ENCODE measurements around the gene RALY.

RALY gene

GRCh38 chr20:34111702-34112599 is 118.2 kb downstream of the RALY start, which contains the start of gene EIF2S2:
EIF2S2 (minus strand) TSS chr20:34112243; CDS start chr20:34112110, 133 bp downstream.
- no peak for TF ChIP-seq CTCF (conservative IDR thresholded peaks at IDR 0.05; ENCODE audit: control insufficient read depth, insufficient read depth, low read depth, low read length)
- H3K4me3 ChIP-seq (ENCODE audit: control insufficient read depth, low read depth, low read length): peak within 1 kb of the TSS; percentile 95
- DNase-seq (ENCODE audit: low read depth): peak; percentile 98

- peak overlapping the region; percentile 95 for H3K4me3 ChIP-seq (ENCODE audit: control insufficient read depth, low read depth, low read length)
- no peak for TF ChIP-seq CTCF (conservative IDR thresholded peaks at IDR 0.05; ENCODE audit: control insufficient read depth, insufficient read depth, low read depth, low read length)
- peak; percentile 40 for DNase-seq (ENCODE audit: low read depth)
Measured at GRCh38 chr20:34112600-34113101, 118.9 kb downstream of the RALY start.

- no peak for TF ChIP-seq CTCF (conservative IDR thresholded peaks at IDR 0.05; ENCODE audit: control insufficient read depth, insufficient read depth, low read depth, low read length)
- no peak for DNase-seq (ENCODE audit: low read depth)
- no peak overlapping the region for H3K4me3 ChIP-seq (ENCODE audit: control insufficient read depth, low read depth, low read length)
Measured at GRCh38 chr20:34114809-34115208, 121.1 kb downstream of the RALY start.

GRCh38 chr20:34115232-34115631 is 121.5 kb downstream of the RALY start:
- no peak for DNase-seq (ENCODE audit: low read depth)
- TF ChIP-seq CTCF (conservative IDR thresholded peaks at IDR 0.05; ENCODE audit: control insufficient read depth, insufficient read depth, low read depth, low read length): no peak
- H3K4me3 ChIP-seq (ENCODE audit: control insufficient read depth, low read depth, low read length): no peak overlapping the region

GRCh38 chr20:34120213-34120612 is 126.5 kb downstream of the RALY start:
- no peak overlapping the region for H3K4me3 ChIP-seq (ENCODE audit: control insufficient read depth, low read depth, low read length)
- no peak for DNase-seq (ENCODE audit: low read depth)
- no peak for TF ChIP-seq CTCF (conservative IDR thresholded peaks at IDR 0.05; ENCODE audit: control insufficient read depth, insufficient read depth, low read depth, low read length)

GRCh38 chr20:34122274-34122980 is 128.7 kb downstream of the RALY start:
- DNase-seq (ENCODE audit: low read depth): no peak
- TF ChIP-seq CTCF (conservative IDR thresholded peaks at IDR 0.05; ENCODE audit: control insufficient read depth, insufficient read depth, low read depth, low read length): no peak
- H3K4me3 ChIP-seq (ENCODE audit: control insufficient read depth, low read depth, low read length): no peak overlapping the region
